Motor neuron (in vitro differentiated cells): ENCODE results near the gene PON1. TPM values are rescaled to one million over a fixed set of nuclear protein-coding genes. Genes with fewer than 3 reads are reported as not detected.

Experiments used
- ATAC-seq, 8 experiments: fragments of 200-7000 bp; cut with Tn5 transposase; replicated peaks in 6 of 8; 2 replicates each; pipeline ENCODE4 v1.8.0; 2021; ENCODE audit warnings: mild to moderate bottlenecking in 8 of 8, moderate library complexity in 8 of 8
- H3K27ac ChIP-seq, 2 donors: fragments of 250-450 bp; sonication (Bioruptor Pico); 2 replicates each; pipeline ENCODE4 v1.9.0; 2021; ENCODE audit warnings: antibody characterized with exemption in 2 of 2, mild to moderate bottlenecking in 2 of 2, moderate library complexity in 1 of 2
- H3K4me1 ChIP-seq, 2 donors: fragments of 250-450 bp; sonication (Bioruptor Pico); replicated peaks in 1 of 2; 2 replicates each; pipeline ENCODE4 v1.6.1; 2021; ENCODE audit warnings: antibody characterized with exemption in 2 of 2, mild to moderate bottlenecking in 2 of 2, moderate library complexity in 1 of 2
- H3K4me3 ChIP-seq, 5 donors: fragments of 250-450 bp; sonication (Bioruptor Pico); 2 replicates each; pipeline ENCODE4 v1.9.0; 2021; ENCODE audit warnings: antibody characterized with exemption in 5 of 5, mild to moderate bottlenecking in 5 of 5, moderate library complexity in 4 of 5
- WGBS, 10 experiments: fragments of 450-650 bp; shearing (Covaris generic); methylation state at CpG; one replicate each; pipeline ENCODE4 v1.0.0; 2022; 5-methylcytosine and 5-hydroxymethylcytosine counted together
- in situ Hi-C, 9 experiments: fragments of 400-800 bp; cut with MboI; loops; one replicate each; pipeline ENCODE4 v1.15.0; 2021; ENCODE audit warnings: low sequenced_read_pairs in 9 of 9, low pct_unique_long_range_greater_than_20kb in 2 of 9; ENCODE audit not compliant: unreplicated experiment in 9 of 9
- total RNA-seq, 8 experiments: library from RNA; unstranded; fragments of 300-600 nt; gene quantifications; 2 replicates each; pipeline versions ENCODE4 v1.2.3 to v1.2.4, GENCODE V29; 2022

Gene PON1
- total RNA-seq = under 1 TPM in 5 of 8 experiments, not detected in 3; 0.13 to 0.90 (median 0.33) TPM

DNA sequence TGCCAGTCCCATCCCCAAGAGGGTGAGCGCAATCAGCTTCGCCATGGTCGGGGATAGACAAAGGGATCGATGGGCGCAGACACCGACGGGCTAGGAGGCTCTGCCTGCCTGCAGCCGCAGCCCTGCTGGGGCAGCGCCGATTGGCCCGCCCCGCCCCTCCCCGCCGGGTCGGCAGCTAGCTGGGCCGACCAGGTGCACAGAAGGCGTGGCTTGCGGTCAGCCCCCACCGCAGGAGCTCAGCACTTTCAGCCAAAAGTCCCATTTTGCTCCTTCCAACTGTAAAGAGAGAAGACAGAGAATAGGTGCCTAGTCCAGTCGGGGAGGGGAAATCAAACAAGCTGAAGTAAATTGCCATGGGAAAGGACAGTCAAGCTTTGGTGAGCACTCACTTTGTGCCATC is at the start of gene PON1:
PON1 (minus strand) TSS at position 102 of the 400 bp plus-strand sequence; CDS start at position 45, 57 bp downstream.
- in situ Hi-C loops = no loop called here
- H3K4me3 ChIP-seq = no peak within 1 kb of the TSS
- H3K27ac ChIP-seq = no peak within 1 kb of the TSS
- ATAC-seq = no peak
- WGBS, 10 experiments = 30 to 50% (median 43%) methylated on average over 1 to 8 of the region's 20 CpGs; no CpG with 5 or more reads in 6 of the 10 experiments
- H3K4me1 ChIP-seq = no peaks in the 10 kb centered on the region

DNA sequence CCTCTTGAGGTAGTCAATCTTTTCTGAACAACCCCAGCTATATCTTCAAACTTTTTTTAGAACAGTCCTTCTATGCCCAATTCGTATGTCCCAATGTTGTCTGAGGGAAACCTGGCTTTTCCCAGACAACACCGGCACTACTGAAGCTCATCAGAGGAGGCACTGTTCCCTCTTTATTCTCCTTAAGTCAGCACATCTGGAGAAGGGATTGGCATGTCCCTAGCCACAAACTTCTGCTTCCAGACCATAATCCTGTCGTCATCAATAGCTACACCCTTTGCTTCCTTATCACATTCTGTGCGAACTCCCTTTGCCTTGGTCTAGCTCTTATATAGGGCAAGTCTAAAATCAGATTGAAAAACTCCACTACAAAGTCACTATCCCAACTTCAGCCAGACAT is 49.0 kb upstream of the PON1 start:
- ATAC-seq = peak in 1 of 8 experiments; percentile 32
- 29 to 94% (median 82%) methylated on average over 2 to 4 of the region's 4 CpGs; no CpG with 5 or more reads in 1 of the 10 experiments for WGBS, 10 experiments
- H3K27ac ChIP-seq = no peak overlapping the region
- no peaks in the 10 kb centered on the region for H3K4me1 ChIP-seq
- in situ Hi-C loops = no loop called here
- H3K4me3 ChIP-seq = no peak overlapping the region

DNA sequence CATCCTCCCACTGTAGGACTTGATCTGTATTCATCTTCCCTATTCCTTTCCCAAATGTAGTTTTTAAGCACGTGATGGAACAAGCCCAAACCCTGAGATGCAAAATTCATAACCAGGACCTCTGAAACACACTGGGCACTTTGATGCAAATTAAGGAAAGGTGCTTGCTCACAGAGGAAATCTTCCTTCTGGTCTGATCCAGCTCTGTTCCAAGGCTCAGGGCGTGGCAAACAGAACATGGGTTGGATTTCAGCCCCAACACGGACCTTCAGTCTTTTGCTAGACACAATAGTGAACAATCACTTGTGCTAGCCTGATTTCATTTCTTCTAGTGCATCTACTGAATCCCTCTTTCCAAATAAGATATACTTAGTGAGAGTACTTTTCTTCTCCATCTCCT is 43.9 kb upstream of the PON1 start:
- Histone ChIP-seq H3K4me3 (no peak overlapping the region), H3K4me1 (no peaks in the 10 kb centered on the region), H3K27ac (no peak overlapping the region)
- in situ Hi-C loops = loop anchor here in 1 of 9 experiments (10.0 kb wide), 1 partner anchor 107 kb away; no protein-coding TSS in a partner anchor
- 0 to 92% (median 71%) methylated on average over 1 to 3 of the region's 3 CpGs; no CpG with 5 or more reads in 2 of the 10 experiments for WGBS, 10 experiments
- ATAC-seq = peak in 2 of 8 experiments; percentile 23 to 68

DNA sequence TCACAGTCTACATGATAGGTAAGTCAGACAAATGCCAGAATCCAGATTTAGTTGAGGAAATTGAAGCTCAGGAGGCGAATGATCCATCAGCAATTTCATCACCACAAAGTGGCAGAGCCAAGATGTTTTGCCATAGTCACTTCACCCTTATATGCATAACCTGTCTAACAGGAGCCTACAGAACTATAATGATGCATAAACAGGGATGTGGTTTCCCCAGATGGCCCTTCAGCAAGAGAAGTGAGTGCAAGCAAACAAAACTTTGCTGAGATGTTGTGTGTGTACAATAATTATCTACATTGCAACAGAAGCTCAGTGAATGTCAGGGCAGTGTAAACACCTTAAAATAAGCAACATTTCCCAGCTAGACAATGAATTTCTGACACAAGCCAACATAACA is 43.3 kb upstream of the PON1 start:
- Histone ChIP-seq H3K27ac (no peak overlapping the region), H3K4me3 (no peak overlapping the region), H3K4me1 (no peaks in the 10 kb centered on the region)
- no peak for ATAC-seq
- in situ Hi-C loops = loop anchor here in 1 of 9 experiments (10.0 kb wide), 1 partner anchor 107 kb away; no protein-coding TSS in a partner anchor
- 13 to 86% (median 82%) methylated on average over 1 of the region's 1 CpG; no CpG with 5 or more reads in 4 of the 10 experiments for whole genome bisulfite sequencing, 10 experiments

DNA sequence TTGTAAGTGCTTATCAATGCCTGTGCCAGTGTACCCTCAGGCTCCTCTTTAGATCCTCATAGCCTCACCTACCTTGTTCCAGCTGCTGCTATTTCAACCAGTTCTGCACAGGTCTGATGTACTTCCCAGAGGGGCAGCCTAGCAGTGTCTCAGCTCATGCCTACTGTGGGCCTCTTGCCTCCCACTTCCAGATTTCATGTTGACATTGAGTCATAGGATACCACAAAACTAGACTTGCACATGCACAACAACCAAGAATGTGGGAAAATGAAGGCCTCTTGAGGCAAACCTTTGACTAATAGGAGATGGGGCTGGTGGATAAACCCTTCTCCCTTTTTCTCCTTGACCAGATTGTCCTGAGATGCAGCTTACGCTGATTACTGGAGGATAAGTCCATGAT is 40.8 kb upstream of the PON1 start:
- in situ Hi-C loops = loop anchor here in 1 of 9 experiments (10.0 kb wide), 1 partner anchor 110 kb away; no protein-coding TSS in a partner anchor
- no peak overlapping the region for H3K4me3 ChIP-seq
- no peak overlapping the region for H3K27ac ChIP-seq
- H3K4me1 ChIP-seq = no peaks in the 10 kb centered on the region
- 86 to 100% (median 100%) methylated on average over 1 of the region's 1 CpG; no CpG with 5 or more reads in 5 of the 10 experiments for WGBS, 10 experiments
- no peak for ATAC-seq

DNA sequence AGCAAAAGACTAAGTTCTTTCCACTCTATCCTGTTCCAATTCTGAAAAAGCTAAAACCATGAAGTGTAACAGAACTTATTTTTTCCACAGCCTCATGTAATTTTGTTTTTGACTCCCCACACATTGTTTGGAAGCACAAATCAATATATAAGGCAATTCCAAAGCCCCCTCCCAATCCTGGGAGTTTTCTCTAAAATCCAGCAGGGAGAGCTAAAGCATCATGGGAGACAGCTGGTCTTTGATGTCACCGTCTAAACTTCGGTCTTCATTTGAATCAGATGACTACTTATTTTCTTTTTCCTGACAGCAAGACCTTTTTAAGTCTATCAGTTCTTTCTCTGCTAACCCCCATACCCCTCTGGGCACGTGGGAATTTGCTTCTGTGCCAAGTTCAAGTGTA is 33.3 kb upstream of the PON1 start:
- in situ Hi-C loops = no loop called here
- Histone ChIP-seq H3K4me1 (no peaks in the 10 kb centered on the region), H3K27ac (no peak overlapping the region), H3K4me3 (no peak overlapping the region)
- 0 to 83% (median 42%) methylated on average over 1 to 3 of the region's 3 CpGs; no CpG with 5 or more reads in 3 of the 10 experiments for WGBS, 10 experiments
- ATAC-seq = no peak

DNA sequence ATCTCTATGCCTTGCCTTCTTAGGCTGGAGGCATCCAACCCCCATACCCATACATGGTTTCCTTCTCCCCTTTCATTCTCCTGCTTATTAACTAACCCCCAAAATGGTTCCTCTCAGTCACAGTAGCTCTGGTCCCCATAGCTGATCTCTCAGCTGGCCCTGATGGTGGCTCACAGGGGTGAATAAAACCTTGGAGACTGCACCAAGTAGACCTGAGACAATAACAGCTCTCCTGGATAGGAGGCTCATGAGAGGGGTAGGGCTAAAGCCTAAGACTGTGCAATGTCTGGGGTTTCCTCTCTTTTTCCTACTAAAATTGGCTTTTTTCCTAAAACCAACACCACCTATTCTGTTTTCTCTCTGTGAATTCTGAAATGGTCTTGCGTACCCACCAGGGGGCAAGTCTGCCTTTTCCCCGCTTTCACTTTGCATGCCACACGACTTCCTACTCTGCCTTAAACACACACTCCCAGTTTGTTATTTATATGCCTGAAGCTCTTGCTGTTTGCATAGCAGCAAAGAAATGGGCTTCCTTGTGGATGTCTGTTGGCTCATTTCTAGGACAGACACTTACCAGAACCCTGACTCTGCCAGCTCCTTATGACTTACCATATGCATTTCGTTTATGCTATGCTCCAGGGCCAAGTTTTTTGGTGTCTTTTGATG is 18.4 kb upstream of the PON1 start:
- no peak overlapping the region for H3K27ac ChIP-seq
- 0 to 67% (median 39%) methylated on average over 1 to 4 of the region's 4 CpGs; no CpG with 5 or more reads in 2 of the 10 experiments for WGBS, 10 experiments
- H3K4me3 ChIP-seq = no peak overlapping the region
- peak in 4 of 8 experiments; percentile 50 to 99 (median 91) for ATAC-seq
- no peaks in the 10 kb centered on the region for H3K4me1 ChIP-seq
- in situ Hi-C loops = no loop called here

DNA sequence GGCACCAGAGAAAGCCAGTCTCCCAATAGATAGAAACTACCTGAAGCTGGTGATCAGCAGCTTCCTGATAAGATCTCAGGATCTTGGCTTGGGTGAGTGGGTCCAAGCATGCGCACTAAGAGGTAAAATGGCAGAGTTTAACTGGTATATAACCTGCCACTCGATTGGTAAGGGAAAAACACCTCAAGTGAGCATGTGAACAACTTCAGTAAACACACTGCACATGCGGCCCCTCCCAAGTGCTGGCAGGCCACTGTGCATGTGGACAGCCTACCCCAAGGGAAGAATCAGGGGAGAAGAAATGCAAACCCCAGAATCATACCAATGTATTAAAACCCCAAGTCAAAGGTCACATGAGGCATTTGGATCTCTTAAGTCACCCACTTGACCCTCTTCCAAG is 17.7 kb upstream of the PON1 start:
- no peak overlapping the region for H3K4me3 ChIP-seq
- in situ Hi-C loops = no loop called here
- no peaks in the 10 kb centered on the region for H3K4me1 ChIP-seq
- no peak overlapping the region for H3K27ac ChIP-seq
- no peak for ATAC-seq
- 38 to 100% (median 90%) methylated on average over 1 to 3 of the region's 3 CpGs; no CpG with 5 or more reads in 4 of the 10 experiments for WGBS, 10 experiments

DNA sequence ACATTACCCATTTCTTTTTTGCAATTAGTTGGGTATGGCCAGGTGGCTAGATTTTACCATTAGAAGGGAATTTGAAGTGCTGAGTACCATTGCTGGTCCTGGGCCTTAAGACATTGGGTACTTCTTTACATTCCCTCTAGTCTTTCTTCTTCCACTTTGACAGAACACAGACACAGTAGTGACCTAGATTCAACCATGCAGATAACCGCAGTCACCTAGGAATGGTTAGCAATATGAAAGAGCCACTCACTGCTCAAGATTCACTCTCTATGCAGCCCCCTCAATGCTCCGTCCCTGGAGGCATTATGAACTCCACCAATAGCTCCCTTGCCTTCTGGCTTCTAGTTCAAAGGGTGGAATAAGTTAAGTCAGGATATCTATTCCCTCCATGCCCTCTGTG is 16.2 kb upstream of the PON1 start:
- H3K4me3 ChIP-seq = no peak overlapping the region
- H3K4me1 ChIP-seq = no peaks in the 10 kb centered on the region
- no peak for ATAC-seq
- in situ Hi-C loops = no loop called here
- H3K27ac ChIP-seq = no peak overlapping the region
- 71 to 100% (median 82%) methylated on average over 1 to 2 of the region's 2 CpGs; no CpG with 5 or more reads in 4 of the 10 experiments for whole genome bisulfite sequencing, 10 experiments

DNA sequence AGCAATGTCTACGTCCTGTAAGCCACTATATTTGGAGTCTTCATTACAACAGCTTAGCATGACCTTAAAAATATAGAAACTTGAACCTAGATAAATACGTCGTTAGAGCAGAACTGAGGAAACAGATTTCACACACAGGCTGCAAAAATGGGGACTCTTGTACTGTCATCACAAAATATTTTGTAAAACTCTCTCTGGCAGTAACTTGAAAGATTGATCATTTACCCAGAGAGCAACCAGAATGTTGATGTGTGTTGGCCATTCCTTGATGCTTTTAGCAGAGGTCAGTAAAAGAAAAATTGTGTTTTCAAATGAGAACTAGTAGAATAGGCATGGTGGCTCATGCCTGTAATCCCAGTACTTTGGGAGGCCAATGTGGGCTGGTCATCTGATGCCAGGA is 14.5 kb upstream of the PON1 start:
- Histone ChIP-seq H3K4me1 (no peaks in the 10 kb centered on the region), H3K27ac (no peak overlapping the region), H3K4me3 (no peak overlapping the region)
- ATAC-seq = no peak
- in situ Hi-C loops = no loop called here
- WGBS, 10 experiments = 35 to 100% (median 81%) methylated on average over 1 to 3 of the region's 3 CpGs; no CpG with 5 or more reads in 1 of the 10 experiments

DNA sequence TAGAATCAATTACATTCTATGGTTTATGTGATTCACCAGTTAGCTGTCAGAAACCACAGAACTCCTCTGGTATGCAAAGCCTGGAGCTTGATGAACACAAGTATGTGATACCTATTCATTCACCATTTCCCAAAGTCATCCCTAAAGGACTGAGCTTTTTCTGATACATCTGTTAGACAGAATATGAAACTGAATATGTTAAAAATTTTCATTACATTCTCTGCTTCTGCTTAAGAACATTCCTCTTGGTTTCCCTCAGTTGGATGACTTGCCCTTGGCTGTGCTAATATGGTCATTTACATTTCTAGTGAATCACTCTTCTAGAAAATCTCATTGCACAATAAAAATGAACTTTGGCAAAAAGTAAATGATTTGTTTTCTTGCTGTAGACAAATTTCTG is 10.8 kb upstream of the PON1 start:
- in situ Hi-C loops = no loop called here
- ATAC-seq = peak in 3 of 8 experiments; percentile 93 to 96 (median 93)

DNA sequence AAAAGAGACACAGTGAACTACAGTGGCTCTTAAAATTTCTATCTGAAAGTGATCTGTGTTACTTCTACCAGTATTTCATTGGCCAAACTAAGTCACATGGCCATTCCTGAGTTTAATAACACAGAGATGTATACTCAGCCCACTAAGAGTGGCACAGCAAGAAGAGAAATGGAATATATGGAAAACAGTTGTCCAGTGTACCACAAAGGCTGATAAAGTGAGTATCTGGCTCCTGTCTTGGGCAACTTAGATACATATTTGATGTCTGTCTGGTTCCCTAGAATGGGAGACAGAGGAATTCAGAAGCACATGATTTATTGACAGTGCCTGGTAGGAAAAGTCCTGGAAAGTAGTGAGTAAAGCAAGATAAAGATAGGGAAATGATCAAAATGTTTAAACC is 10.1 kb upstream of the PON1 start:
- Histone ChIP-seq H3K4me3 (no peak overlapping the region), H3K27ac (no peak overlapping the region), H3K4me1 (no peaks in the 10 kb centered on the region)
- in situ Hi-C loops = no loop called here
- ATAC-seq = peak in 1 of 8 experiments; percentile 12

More for the DNA sequence above, 10.8 kb upstream of the PON1 start:
- no peak overlapping the region for H3K4me3 ChIP-seq
- H3K27ac ChIP-seq = no peak overlapping the region
- no peaks in the 10 kb centered on the region for H3K4me1 ChIP-seq

DNA sequence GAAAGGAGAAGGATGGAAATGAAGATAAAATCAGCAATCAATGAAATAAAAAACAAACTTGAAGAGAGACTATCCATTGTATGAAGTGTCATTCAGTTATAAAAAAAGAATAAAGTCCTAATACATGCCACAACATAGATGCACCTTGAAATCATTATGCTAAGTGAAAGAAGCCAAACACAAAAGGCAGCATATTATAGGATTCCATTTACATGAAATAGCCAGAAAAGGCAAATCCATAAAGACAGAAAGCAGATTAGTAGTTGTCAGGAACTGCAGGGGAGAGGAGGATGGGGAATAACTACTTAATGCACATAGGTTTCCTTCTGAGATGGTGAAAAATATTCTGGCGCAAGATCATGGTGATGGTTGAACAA is 6.6 kb upstream of the PON1 start:
- WGBS, 10 experiments = 7 to 100% (median 100%) methylated on average over 1 of the region's 1 CpG
- peak in 1 of 8 experiments; percentile 11 for ATAC-seq
- no peak overlapping the region for H3K4me3 ChIP-seq
- no peak overlapping the region for H3K27ac ChIP-seq
- in situ Hi-C loops = no loop called here
- H3K4me1 ChIP-seq = no peaks in the 10 kb centered on the region
